22Rv1 (cell line): ENCODE measurements around the gene FBXW7.

ENCODE experiments used
- CTCF ChIP-seq: fragments of 450-650 bp; IDR thresholded peaks from 2 replicates; pipeline ENCODE4 v1.5.1; 2017; ENCODE audit warnings: mild to moderate bottlenecking
- ZFX ChIP-seq: fragments of 450-650 bp; IDR thresholded peaks from 2 replicates; pipeline ENCODE4 v1.6.1; 2017; ENCODE audit warnings: antibody characterized with exemption, borderline replicate concordance

GRCh38 chr4:152289541-152289940 lies 246.4 kb downstream of the FBXW7 start:
- TF ChIP-seq CTCF: no peak
- TF ChIP-seq ZFX: no peak
